ENCODE data around the gene ZKSCAN3.

- TF ChIP-seq CTCF (IDR thresholded peaks at IDR 0.05; ENCODE audit: low read depth, low read length) = no peak
- no peak for TF ChIP-seq POLR2A (IDR thresholded peaks at IDR 0.05; ENCODE audit: extremely low read depth, insufficient read length)
- no peak for TF ChIP-seq MYC (IDR thresholded peaks at IDR 0.05; ENCODE audit: low read depth, low read length)
Measured at GRCh38 chr6:28351493-28351925, 1.8 kb downstream of the ZKSCAN3 start.
